Dedifferentiated amniotic fluid mesenchymal stem cell (primary cell): ENCODE data around the gene NOD1.
"Not testable (repeated sequence)": the region's sequence is repeated elsewhere in the genome, so short reads cannot be mapped to it uniquely, and the experiment has no call there.

Source experiments
- DNase-seq: peaks from one replicate; pipeline ENCODE4 v3.0.0-alpha.2; 2016; ENCODE audit errors: extremely low spot score

NOD1 gene, protein sequence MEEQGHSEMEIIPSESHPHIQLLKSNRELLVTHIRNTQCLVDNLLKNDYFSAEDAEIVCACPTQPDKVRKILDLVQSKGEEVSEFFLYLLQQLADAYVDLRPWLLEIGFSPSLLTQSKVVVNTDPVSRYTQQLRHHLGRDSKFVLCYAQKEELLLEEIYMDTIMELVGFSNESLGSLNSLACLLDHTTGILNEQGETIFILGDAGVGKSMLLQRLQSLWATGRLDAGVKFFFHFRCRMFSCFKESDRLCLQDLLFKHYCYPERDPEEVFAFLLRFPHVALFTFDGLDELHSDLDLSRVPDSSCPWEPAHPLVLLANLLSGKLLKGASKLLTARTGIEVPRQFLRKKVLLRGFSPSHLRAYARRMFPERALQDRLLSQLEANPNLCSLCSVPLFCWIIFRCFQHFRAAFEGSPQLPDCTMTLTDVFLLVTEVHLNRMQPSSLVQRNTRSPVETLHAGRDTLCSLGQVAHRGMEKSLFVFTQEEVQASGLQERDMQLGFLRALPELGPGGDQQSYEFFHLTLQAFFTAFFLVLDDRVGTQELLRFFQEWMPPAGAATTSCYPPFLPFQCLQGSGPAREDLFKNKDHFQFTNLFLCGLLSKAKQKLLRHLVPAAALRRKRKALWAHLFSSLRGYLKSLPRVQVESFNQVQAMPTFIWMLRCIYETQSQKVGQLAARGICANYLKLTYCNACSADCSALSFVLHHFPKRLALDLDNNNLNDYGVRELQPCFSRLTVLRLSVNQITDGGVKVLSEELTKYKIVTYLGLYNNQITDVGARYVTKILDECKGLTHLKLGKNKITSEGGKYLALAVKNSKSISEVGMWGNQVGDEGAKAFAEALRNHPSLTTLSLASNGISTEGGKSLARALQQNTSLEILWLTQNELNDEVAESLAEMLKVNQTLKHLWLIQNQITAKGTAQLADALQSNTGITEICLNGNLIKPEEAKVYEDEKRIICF

DNA sequence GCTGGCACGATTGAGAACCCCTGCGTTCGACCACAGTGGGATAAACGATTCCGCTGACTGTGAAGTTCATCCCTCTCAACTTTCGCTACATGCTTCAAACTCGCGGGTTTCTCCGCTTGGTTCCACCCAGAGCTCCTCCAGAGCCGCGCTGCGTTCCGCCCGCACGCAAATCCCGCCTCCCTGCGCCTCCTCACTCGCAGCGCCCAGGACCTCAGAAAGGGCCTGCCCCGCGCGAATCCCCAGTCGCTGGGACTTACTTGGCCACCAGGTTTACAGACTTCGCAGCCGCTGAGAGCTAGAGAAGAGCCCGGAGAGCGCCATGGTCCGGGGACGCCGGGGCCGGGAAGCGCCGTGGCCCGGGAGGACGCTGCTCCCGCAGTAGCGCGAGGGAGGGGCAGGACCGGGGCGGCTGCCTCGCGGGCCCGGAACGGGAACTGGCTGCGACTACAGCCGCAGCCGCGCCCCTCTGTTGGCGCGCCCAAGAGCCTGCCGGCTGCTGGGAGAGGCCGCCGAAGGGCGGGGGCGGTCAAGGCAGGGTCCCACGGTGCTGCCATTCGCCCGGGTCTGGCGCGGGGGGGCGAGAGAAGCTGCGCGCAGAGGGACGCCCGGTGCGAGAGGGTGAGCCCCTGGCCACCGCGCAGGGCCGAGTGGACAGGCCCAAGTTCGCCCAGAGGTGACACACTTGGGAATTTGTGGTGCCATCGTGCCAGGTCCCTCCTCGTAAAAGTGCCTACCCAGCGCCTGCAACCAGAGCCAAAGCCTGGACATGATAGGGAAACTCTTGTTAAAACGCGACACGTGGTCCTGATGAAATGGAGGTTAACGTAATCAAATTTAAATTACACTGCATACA, at the start of gene NOD1:
Gene NOD1 (minus strand): TSS at position 436 of the 853 bp plus-strand sequence. CDS start 21,863 bp downstream, outside the sequence.
- peak; percentile 56 for DNase-seq

DNA sequence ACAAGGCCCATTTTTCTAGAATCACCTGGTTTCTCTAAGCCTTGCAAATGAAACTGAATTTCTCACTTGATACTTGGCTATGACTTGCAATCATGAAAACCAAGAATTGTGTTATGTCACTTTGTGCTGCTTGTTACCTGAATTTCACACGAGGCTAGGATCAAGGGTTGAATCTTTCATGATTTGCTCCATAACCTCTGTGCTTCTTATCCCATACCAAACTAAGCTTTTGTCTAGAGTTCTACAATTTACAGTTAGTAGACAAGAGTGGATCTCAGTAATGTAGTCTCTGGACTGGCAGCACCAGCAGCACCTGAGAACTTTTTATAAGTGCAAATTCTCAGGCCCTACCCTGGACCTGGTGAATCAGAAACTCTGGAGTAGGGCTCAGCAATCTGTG, 48.7 kb upstream of the NOD1 start:
- not testable (repeated sequence) for DNase-seq

DNA sequence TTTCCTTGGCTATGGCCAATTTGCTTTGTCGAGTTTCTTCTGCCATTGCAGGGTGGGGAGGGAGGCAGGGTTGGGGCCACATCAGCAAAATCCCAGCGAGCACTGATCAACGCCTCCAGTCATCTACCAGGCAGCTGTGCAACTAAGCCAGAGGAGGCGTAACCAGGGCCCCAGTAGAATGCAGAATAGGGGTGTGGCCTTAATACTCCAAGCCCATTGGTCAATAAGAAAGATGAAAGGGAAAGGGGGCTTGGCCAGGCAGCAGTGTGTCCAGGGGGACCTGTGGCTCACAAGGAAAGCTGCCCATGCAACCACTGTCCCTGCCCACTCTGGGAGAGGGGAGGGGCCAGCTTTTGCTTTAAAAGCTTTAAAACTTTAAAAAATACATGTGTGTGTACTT, 47.6 kb upstream of the NOD1 start:
- no peak for DNase-seq

DNA sequence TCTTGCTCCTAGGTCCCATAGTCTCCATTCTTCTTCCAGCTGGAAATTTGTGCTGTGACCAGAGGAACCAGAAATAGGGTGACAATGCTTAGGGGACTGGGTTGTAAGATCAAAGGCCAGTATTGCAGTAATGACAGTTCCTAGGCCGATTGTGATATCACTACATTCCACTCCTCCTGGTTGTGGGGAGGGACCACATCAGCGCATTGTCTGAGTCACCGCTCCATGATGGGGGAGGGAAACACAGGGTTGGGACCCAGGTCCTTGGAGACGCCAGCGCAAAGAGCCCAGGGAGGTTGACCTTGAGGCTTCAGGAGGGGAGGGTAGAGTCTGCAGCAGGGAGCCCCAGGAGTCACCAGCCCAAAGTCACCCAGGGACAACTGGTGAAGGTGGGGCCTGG, 46.8 kb upstream of the NOD1 start:
- no peak for DNase-seq

DNA sequence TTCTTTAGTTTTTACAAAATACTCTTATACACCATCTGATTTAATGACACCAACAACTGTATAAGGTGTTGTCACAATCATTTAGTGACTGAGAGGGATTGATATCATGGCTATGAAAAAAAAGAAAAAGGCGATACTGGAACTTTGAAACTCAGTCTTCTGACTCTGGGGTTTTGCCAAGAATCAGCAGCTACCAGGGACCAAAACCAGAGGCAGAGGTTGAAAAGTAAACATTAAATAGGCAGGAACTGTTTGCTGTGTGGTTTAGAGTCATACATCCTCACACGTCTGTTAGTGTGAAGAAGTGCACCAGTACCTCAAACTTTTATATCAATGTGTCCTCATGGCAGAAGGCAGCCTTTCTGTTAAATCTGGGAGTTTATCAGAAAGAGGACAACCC, 46.0 kb upstream of the NOD1 start:
- no peak for DNase-seq

DNA sequence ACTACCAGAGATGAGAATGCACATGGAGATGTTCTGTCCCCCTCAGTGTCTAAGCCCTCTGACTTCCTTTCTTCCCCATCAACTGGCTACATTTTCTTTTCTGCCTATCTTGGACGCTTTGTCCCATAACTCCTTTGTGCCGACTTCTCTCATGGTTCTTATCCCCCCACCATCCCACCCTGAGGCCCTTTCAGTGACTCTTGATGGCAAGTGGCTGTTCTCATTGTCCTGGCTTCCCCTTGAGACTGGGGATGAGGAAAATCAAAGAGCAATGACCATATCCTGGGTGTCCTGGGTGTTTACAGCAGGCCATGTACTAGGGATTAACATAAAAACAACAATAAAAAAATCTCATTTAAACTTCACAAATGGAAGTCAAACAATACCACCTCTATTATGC, 44.9 kb upstream of the NOD1 start:
- no peak for DNase-seq

DNA sequence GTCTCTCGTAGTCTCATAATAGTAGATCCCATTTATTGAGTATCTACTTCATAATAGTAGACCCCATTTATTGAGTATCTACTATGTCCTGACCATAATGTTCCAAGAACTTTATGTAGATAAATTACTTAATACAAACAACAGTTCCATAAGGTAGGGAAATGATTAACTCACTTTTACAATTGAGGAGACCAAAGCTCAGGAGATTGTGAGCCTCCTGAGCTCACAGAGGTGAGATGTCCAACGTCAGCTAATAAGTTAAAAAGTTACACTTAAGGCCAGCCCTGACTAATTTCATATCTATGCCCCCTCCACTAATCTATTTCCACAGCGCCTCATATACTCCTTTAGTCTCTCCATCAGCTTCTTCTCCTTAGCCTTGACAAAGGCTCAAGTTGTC, 43.6 kb upstream of the NOD1 start:
- no peak for DNase-seq

DNA sequence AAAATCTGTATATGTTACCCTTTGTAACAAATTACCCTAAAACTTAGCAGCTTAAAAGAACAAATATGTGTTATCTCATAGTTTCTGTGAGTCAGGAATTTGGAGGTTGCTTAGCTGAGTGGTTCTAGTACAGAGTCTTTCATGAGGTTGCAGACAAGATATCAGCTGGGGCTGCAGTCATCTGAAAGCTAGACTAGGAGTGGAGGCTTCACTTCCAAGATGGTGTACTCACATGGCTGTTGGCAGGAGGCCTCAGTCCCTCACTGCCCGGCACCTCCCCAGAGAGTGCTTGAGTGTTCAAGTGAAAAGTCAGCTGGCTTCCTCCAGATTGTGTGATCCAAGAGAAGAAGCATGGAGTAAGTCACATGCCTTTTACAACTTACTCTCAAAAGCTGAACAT, 42.9 kb upstream of the NOD1 start:
- no peak for DNase-seq

DNA sequence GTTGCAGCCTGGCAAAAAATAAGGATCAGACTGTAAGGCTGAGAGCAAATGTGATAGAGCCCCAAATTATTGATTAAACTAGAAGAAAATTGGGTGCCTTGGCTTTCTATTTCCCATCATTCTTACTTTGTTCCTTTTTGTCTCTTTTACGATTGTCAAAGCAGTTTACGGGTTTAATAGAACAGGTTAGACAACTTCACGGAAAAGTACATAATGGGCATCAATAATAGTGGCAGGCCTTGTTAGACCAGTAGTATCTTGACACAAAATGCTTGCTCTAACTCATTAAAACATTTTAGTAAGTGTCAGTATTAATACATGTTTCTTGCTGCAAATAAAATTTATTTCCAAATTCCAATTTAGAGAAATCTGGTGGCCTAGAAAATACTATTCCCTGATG, 40.5 kb upstream of the NOD1 start:
- DNase-seq, result no peak

DNA sequence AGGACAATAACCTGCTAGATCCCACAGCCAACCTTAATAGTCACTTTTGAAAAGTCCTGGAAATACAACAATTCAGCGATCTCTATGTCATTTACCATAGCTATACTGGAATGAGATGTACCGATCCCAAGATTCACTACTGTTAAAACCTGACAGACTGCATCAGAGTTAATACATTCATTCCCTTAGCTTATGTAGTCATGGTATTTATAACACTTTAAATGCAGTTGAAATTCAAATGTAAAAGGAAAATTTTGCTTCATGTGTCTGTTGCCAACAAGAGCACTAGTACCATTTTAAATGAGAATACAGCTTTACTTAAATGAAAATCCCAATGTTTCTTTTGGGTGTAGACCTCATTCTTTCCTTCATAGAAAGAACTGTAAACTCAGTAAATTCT, 37.2 kb upstream of the NOD1 start:
- no peak for DNase-seq

DNA sequence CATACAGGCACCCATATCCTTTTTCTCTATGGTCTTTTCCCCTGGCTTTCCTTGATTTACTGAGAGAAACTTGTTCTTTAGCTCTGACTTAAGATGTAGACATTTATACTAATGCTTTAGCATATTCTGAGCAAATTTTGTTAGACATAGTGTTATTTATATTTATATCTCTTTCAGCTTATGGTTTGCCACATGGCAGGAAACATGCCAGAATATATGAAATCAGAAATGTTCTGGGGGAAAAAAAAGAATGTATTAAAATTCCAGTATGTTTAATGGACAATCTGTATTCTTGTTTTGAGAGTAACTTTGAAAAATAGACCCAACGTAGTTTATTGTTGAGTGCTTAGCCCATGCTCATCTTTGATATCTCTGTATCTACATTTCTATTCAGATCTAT, 36.2 kb upstream of the NOD1 start:
- DNase-seq, result no peak

DNA sequence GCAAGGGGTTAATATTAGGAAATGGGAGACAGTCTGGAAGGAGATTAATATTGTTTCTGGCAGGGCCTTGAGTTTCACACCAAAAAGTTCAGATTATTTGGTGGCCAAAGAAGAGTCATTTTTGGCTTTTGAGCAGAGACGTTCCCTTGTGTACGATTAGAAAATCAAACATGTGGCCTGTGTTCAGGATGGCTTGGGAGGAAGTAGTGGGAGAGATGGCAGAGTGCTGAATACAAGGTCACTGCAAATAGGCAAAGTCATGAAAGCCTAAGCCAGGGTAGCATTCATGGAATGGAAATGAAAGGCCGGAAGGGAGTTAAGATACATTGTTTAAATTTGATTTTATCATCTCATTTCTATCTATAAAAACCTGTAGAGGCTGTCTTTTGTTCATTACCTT, 35.6 kb upstream of the NOD1 start:
- no peak for DNase-seq

DNA sequence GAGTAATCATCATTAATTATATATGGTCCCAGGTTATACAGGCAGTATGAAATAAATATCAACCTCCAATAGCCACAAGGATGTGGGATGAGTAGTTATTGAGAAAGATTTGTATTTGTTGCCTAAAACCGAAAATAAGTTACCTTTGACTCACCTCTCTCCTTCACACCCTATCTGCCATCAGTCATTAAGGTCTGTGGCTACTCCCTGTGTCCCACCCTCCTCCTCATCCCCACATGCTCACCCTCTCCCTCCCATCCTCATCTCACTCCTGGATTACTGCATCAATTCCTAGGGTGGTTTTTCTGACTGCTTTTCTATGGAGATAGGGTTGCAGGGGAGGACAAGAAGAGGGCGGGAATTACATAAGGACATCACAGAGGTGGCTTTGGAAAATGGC, 35.2 kb upstream of the NOD1 start:
- no peak for DNase-seq

DNA sequence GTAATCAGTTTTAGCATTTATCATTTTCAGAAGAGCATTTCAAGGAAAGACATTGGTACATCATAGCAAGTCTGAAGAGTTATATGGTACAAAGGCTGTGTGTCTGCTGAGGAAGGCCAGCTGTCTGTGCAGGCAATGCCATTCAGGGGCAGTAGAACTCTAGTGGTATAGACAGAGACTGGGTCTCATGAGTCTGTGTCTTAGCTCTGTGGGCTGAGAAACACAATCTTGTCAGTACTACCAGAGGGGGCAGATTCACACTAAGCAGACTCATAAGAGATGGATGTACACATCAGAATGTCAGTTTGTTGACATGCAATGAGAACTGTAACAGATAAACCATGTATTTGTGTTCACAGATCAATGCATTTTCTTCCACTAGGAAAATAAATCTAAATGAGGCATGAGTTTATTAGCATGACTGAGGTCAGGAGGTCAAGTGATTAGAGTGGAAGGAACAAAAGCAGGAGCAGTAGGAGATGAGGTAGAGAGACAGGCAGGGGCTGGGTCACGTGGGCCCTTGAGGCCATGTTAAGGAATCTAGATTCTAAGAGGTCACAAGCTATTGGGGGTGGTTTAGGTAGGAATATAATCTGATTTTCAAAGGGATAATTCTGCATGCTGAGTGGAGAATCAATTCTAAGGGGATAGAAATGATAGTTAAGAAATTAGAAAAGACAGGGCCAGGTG, 33.5 kb upstream of the NOD1 start:
- DNase-seq, result no peak

DNA sequence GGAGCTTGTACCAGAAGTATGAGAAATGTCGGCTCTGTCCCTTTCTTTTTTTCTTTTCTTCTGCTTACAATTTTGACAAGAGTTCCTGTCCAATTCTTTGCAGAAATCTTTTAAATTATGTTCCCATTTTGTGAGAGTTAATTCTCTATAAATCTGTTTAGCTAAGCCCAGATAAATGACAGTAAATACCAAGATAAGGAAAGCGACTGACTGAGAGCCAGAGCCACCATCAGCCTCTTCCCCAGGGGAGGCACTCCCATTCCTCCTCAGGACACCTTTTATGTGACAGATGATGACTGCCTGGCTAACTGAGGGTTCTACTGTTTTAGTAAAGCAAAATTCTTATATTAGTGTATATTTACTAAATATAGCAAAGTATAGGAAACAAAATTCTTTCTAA, 32.9 kb upstream of the NOD1 start:
- DNase-seq, result no peak

DNA sequence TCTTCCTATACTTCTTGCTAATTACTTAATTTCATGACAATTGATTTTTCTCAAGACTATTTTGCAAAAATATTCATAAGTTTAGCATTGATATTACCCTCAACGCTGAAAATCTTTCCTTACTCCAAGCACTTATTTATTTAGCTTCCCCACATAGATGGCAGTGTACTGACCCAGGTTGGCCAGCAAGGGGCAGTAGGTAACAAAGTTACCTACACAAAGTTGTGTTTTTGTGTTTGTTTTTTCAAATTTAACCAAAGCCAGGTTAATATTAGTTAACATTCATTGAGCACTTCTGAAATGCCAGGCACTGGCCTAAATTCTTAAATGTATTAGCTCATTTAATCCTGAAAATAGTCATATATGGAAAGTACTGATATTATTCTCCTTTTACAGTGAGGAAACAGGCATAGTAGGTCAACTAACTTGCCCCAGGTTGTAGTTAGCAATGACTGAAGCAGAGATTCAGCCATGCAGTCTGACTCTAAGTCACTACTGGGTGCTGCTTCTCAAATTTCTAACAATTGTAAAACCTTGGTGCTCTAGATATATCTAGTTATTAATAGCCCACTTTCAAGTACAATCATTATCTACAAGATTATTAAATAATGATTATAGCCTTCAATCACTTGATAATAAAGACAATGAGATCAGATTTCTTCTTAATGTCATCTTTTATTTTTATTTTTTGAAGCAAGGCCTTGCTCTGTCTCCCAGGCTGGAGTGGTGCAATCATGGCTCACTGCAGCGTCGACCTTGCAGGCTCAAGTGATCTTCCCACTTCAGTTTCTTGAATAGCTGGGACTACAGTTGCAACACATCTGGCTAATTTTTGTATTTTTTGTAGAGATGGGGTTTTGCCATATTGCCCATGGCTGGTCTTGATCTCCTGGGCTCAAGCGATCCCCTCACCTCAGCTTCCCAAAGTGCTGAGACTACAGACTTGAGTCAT, 31.8 kb upstream of the NOD1 start:
- peak; percentile 28 for DNase-seq

DNA sequence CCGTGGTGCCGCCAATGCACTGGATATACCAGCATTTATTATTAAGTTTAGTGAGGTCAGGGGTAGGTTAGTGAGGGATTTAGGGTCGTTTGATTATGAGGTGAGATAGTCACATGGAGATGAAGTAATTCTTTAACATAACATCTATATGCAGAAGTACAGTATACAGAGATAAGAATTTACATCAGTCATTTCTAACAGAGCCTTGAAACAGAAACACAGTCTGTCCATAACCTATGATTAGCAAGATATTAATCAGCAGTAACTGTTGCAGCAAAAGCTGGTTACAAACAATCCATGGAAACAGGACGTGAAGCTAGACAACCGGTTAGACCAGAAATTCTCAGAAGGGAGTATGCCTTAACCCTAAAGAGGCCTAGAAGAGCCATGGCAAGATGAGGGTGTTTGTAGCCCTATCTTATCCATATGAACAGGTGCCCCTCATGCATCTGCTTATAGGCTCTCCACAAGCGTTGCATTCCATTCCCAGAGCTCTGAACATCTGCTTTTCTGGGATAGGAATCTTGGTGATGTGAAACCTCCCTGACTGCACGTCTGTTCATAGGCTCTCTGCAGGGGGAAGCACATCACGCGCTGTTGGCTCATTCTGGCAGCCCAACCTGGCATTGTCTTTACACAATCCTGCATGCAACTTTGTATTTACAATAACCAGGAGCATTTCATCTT, 30.7 kb upstream of the NOD1 start:
- not testable (repeated sequence) for DNase-seq

DNA sequence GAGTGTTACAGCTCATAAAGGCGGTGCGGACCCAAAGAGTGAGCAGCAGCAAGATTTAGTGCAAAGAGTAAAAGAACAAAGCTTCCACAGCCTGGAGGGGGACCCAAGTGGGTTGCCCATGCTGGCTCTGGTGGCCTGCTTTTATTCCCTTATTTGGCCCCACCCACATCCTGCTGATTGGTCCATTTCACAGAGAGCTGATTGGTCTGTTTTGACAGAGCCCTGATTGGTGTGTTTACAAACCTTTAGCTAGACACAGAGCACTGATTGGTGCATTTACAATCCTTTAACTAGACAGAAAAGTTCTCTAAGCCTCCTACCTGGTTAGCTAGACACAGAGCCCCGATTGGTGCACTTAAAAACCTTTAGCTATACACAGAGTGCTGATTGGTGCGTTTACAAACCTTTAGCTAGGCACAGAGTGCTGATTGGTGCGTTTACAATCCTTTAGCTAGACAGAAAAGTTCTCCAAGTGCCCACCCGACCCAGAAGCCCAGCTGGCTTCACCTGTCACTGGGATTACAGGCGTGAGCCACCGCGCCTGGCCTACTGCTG, 28.8 kb upstream of the NOD1 start:
- DNase-seq, result not testable (repeated sequence)

DNA sequence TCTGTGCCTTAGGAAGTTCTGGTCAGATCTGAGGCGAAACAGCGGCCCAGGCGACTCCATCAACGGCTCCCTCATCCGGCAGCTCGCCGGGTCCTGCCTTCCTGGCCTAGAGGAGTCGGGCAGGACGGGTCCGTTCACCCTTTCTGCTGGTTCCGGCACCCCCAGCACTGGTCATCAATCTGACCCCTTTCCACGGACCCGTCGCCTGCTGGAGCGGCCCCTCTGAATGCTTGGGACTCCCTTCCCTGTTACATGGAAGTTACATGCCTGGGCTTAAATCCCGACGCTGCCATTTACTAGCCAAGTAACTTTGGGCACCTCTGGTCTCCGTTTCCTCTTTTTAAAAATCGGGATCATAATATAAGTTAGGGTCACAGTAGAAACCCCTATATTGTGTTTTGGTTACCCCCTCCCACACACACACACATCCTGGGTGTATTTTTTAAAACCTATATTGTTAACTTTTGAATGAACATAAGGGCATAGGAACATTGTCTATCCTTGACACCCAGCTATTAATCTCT, 26.7 kb upstream of the NOD1 start:
- no peak for DNase-seq
